IPS-15b (cell line): ENCODE results near the gene ATXN1.

Source experiments
- H3K27me3 ChIP-seq: one replicate; pipeline ENCODE4 v1.6.1; 2013; ENCODE audit warnings: low read length; ENCODE audit not compliant: control insufficient read depth, insufficient read depth
- H3K36me3 ChIP-seq: one replicate; pipeline ENCODE4 v1.6.1; 2013; ENCODE audit warnings: low read length; ENCODE audit not compliant: control insufficient read depth, insufficient read depth
- H3K4me1 ChIP-seq: one replicate; pipeline ENCODE4 v1.6.1; 2013; ENCODE audit warnings: mild to moderate bottlenecking, low read length; ENCODE audit not compliant: control insufficient read depth, insufficient read depth
- H3K4me3 ChIP-seq: one replicate; pipeline ENCODE4 v1.5.1; 2013; ENCODE audit warnings: low read depth, low read length
- H3K9ac ChIP-seq: one replicate; pipeline ENCODE4 v1.6.1; 2013; ENCODE audit warnings: low read depth, mild to moderate bottlenecking, low read length
- H3K9me3 ChIP-seq: one replicate; pipeline ENCODE4 v1.6.1; 2013; ENCODE audit warnings: mild to moderate bottlenecking, low read length; ENCODE audit not compliant: control insufficient read depth, insufficient read depth

ATXN1 gene

DNA sequence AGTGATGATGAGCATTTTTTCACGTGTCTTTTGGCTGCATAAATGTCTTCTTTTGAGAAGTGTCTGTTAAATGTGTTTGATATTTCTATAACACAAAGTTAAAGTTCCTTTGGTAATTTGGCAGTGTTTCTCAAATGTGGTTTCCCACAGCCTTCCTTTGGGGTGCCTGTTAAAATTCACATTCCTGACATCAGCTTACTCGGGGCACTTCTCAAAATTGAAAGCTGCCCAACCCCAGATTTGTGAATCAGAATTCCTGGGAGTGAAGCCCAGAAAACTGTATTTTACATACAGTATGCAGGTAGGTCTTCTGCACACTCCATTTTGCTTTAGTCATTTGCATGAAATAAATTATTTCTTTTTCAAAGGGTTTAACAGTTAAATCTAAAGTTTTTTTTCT lies 315.0 kb downstream of the ATXN1 start:
- Histone ChIP-seq H3K4me3 (no peak overlapping the region), H3K9ac (no peak overlapping the region), H3K27me3 (no peaks in the 10 kb centered on the region), H3K36me3 (no peaks in the 10 kb centered on the region), H3K4me1 (no peaks in the 10 kb centered on the region), H3K9me3 (no peaks in the 10 kb centered on the region)

DNA sequence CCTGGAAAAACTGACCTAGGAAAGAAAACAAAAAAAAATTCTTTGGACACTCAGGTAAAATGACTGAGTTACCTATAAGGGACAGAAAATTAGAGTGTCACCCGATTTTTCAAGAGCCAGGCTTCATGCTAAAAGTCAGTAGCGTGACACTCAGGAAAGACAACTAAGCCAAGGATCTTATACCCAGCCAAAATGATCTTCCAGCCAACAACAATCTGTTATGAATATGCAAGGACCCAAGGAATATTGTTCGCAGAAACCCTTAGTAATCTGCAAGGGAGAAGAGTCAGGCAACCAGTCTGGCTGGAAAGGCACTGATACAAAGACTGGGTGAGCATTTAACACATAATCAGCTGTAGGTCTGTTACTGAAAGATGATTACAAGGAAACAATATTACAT lies 319.2 kb downstream of the ATXN1 start:
- Histone ChIP-seq H3K4me3 (no peak overlapping the region), H3K27me3 (no peaks in the 10 kb centered on the region)

DNA sequence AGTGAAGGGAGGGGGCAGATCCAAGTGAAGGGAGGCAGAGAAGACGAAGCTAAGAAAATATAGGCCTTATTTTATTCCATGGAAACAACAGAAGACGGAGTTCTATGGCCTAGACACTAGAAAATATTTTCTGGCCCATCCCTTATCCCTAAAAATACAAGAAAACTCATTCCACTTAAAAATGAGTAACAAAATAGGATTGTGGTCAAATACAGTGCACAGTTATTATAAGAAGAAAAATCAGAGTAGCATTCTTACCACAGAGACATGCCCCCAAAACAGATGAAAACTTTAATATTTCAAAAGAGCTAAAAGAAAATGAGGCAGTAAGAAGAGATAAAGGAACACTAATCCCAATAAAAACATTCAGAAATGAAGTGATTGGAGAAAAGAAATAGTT lies 320.0 kb downstream of the ATXN1 start:
- Histone ChIP-seq H3K36me3 (no peaks in the 10 kb centered on the region), H3K4me1 (no peaks in the 10 kb centered on the region), H3K27me3 (no peaks in the 10 kb centered on the region), H3K9me3 (no peaks in the 10 kb centered on the region), H3K9ac (no peak overlapping the region), H3K4me3 (no peak overlapping the region)

More for the DNA sequence above, 319.2 kb downstream of the ATXN1 start:
- H3K9me3 ChIP-seq, result no peaks in the 10 kb centered on the region
- H3K9ac ChIP-seq, result no peak overlapping the region
- no peaks in the 10 kb centered on the region for H3K4me1 ChIP-seq
- no peaks in the 10 kb centered on the region for H3K36me3 ChIP-seq

DNA sequence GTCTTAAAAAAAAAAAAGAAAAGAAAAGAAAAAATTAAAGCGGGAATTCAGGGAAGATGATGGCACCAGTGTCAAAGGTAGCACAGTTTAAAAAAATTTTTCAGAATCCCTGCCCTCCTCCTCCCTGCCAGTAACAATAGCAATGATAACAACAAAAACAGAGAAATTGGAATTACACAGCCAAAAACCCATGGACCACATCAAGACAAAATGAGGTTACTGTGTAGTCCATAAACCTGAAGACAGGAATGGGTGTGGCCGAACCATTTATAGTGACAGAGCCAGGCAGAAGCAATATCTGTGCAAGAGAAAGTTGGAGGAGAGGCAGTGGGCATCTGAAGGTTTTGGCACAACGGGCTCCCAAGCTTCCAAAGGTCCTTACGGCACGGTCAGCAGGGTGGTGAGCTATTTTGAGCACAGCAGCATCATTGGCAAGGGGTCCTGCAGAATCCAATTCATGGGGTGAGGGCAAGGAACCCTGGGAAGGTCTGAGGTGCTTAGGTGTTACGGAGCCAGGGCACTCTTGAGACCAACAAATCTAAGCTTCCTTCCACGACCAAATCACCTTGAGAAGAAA lies 320.5 kb downstream of the ATXN1 start:
- Histone ChIP-seq H3K27me3 (no peaks in the 10 kb centered on the region), H3K4me3 (no peak overlapping the region), H3K4me1 (no peaks in the 10 kb centered on the region), H3K9me3 (no peaks in the 10 kb centered on the region), H3K9ac (no peak overlapping the region), H3K36me3 (no peaks in the 10 kb centered on the region)

DNA sequence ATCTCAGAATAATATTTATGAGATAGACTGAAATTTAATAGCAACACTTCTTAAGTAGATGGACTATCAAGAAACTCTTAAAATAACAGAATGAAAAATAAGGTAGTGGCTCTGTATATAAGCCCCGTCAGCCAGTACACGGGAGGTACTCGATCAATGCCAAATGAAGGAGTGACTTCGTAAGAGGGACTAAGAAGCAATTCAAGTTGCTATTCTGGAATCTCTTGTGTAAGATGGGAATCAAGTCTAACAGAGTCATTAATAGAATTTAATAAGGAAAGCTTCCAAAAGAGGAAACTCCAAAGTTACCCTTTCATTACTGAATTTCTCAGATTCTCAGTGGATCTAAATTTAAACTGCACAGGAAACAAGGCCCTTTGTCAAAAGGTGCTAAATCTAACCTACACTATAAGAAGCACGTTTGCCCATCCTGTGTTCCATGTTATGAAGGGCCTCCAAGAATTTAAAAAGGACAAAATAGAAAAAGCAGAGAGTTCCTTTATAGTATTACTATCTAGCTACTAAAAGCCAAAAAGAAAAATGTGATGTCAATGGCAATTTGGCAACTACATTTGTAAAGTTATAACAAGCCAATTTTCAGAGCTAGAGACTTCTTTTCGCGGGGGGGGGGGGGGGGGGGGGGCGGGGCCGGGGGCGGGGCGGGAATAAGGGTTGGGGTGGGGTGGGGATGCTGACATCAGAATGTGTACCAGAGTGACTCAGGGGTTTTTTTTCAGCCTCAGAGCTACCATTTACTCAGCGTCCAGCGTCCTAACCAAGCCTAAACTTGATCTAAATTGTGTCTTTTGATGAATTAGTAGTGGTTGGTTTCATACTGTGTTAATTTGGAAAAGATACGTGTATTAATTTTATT lies 322.3 kb downstream of the ATXN1 start:
- Histone ChIP-seq H3K27me3 (no peaks in the 10 kb centered on the region), H3K9me3 (no peaks in the 10 kb centered on the region), H3K36me3 (no peaks in the 10 kb centered on the region), H3K9ac (no peak overlapping the region), H3K4me1 (no peaks in the 10 kb centered on the region), H3K4me3 (no peak overlapping the region)

DNA sequence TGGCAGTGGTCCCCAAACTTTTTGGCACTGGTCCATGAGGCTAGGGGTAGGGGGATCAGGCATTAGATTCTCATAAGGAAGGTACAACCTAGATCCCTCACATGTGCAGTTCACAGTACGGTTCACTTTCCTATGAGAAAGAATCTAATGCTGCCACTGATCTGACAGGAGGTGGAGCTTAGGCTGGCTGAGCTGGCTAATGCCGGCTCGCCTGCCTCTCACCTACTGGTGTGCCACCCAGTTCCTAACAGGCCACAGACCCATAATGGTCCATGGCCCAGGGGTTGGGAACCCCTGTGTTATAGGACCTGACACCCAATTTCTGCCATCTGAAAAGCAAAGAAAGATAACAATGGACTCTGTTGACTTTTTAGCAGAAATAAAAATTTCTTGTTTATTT lies 323.3 kb downstream of the ATXN1 start:
- Histone ChIP-seq H3K27me3 (no peaks in the 10 kb centered on the region), H3K4me3 (no peak overlapping the region), H3K4me1 (no peaks in the 10 kb centered on the region), H3K9me3 (no peaks in the 10 kb centered on the region), H3K9ac (no peak overlapping the region), H3K36me3 (no peaks in the 10 kb centered on the region)

DNA sequence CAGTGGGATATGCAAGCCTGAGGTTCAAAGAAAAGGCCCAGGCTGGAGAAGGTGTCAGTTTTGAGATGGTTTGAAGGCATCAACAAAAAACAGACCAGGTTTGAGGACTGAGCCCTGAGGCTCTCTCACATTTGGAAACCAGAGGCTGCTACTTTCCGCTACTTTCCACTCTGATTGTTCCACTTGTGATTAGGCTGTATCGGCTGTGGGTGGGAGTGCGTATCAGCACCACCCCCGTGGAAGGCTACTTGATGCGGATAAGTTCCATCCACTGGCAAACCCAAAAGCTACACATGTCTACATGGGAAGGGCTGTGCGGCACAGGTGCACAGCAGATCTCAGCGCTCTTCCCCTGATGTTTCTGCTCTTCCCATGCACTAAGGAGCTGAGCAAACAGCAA lies 324.2 kb downstream of the ATXN1 start:
- no peak overlapping the region for H3K9ac ChIP-seq
- no peaks in the 10 kb centered on the region for H3K27me3 ChIP-seq
- H3K4me3 ChIP-seq, result no peak overlapping the region
- H3K9me3 ChIP-seq, result no peaks in the 10 kb centered on the region
- no peaks in the 10 kb centered on the region for H3K4me1 ChIP-seq
- no peaks in the 10 kb centered on the region for H3K36me3 ChIP-seq

DNA sequence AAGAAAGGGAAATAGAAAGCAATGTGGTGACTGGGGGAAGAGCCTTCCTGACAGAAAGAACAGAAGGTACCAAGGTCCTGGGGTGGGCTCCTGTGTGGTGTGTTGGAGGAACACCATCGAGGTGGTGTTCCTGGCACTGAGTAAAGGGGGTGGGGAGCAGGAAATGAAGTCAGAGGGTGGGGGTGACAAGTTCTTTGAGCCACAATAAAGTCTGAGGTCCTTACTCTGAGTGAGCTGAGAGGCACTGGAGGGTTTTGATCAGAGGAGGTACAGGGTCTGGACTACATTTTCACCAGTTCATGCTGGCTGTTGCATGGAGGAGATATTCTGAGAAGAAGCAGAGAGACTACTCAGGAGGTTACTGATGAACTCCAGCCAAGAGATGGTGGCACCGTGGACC lies 324.7 kb downstream of the ATXN1 start:
- Histone ChIP-seq H3K4me3 (no peak overlapping the region), H3K36me3 (no peaks in the 10 kb centered on the region), H3K27me3 (no peaks in the 10 kb centered on the region), H3K9ac (no peak overlapping the region), H3K4me1 (no peaks in the 10 kb centered on the region), H3K9me3 (no peaks in the 10 kb centered on the region)

DNA sequence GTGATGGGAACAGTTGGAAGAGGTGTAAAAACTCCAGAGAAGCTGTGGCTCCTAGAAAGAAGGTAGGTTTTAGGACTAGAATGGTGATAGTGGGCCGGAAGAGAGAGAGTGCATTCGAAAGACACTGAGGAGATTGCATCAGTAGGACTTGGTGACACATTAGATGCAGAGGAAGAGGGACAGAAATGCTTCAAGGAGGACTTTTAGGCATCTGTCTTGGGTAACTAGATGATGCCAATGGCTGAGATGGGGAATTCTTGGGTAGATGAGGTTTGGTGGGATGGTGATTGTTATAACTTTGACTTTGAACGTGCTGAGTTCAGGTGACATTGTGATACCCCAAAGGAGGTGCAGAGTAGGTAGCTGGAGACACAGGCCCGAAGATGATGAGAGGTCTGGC lies 326.4 kb downstream of the ATXN1 start:
- H3K9ac ChIP-seq, result no peak overlapping the region
- no peaks in the 10 kb centered on the region for H3K27me3 ChIP-seq
- no peaks in the 10 kb centered on the region for H3K36me3 ChIP-seq
- no peak overlapping the region for H3K4me3 ChIP-seq
- no peaks in the 10 kb centered on the region for H3K9me3 ChIP-seq
- H3K4me1 ChIP-seq, result no peaks in the 10 kb centered on the region

DNA sequence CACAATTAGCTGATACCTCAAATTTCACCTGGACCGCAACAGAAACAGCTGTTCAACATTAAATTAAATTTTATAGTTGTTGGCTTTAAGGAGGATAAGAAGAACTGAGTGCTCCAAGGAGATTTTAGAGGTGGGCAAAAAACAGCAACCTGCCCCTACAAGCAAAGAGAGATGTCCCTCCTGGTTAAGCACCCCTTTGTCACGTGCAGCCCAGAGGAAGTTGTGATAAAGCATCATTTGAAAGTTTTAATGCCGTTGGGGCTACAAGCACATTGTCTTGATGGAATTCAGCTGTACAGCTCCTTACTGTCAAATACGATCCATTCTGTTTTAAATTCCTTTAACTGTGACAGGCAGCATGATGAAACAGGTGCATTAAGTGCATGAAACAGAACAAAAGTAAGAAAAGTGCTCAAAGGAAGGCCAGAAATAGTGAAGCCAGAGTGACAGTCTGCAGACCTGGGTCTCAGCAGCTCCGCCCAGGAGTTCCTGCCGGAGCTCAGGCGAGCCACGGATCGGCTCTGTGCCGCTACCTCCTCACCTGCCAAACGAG lies 327.8 kb downstream of the ATXN1 start:
- H3K36me3 ChIP-seq, result no peaks in the 10 kb centered on the region
- no peaks in the 10 kb centered on the region for H3K9me3 ChIP-seq
- no peak overlapping the region for H3K4me3 ChIP-seq
- no peak overlapping the region for H3K9ac ChIP-seq
- H3K27me3 ChIP-seq, result no peaks in the 10 kb centered on the region
- no peaks in the 10 kb centered on the region for H3K4me1 ChIP-seq

DNA sequence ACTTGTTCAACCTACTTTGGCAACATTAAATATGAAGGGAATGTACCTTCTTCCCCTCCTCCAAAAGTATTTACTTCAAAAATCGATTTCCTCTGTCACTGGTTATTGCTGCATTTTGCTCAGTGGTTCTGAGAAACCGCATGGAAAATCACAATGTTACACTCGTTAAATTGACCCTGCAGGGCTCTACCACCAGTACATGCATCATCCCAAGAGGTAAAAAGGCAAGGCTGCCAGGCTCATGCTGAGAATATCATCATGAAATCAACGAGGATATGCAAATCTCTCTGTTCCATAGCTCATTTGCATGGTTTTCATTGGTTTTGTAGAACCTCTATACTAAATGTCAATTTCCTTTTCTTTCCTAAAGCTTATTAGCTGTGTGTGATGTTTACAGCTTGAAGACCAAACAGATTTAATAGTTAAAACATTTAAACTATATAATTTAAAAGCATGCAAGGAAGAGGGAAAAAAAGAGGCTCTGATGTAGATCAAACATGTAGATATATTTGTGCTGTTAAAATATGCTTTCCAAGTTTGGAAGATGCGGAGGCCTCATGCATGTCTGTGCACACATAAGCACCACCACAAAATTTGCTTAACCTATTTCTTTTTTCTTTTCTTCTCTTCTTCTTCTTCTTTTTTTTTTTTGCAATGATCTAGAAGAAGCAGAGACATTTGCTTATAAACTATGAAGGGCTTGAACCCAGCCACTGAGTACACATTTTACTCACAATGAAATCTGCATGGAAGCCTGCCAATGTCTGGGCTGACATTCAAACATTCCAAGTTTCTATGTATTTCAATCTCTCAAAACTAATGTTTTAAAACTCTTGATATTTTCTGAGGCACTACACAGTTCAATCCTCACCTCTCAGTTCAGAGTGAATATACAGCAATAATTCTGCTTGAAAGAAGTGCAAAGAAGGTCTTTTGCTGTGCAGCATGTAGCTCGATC lies 328.9 kb downstream of the ATXN1 start:
- Histone ChIP-seq H3K4me3 (no peak overlapping the region), H3K4me1 (no peaks in the 10 kb centered on the region), H3K27me3 (no peaks in the 10 kb centered on the region), H3K9ac (no peak overlapping the region), H3K36me3 (no peaks in the 10 kb centered on the region), H3K9me3 (no peaks in the 10 kb centered on the region)
